HepG2 (cell line): ENCODE results near the gene ECD. TPM values are rescaled to one million over a fixed set of nuclear protein-coding genes. Genes with fewer than 3 reads are reported as not detected.

ENCODE experiments used
- ATAC-seq: fragments of 200-7000 bp; cut with Tn5 transposase; 3 replicates; pipeline ENCODE4 v1.9.1; 2020; ENCODE audit warnings: mild to moderate bottlenecking, moderate library complexity
- BruUV-seq: library from RNA; stranded (reverse); fragments of 400-500 nt; replicated peaks from 2 replicates; lab custom pipeline; 2021; lab: Mats Ljungman, UMichigan
- CTCF ChIA-PET: fragments of 300-600 bp; formaldehyde crosslinking; extraction: SDS; loops from one replicate; lab custom pipeline; 2021; ENCODE audit warnings: low total read pairs, inconsistent platforms, low intra/inter-chr PET ratio; lab: Yijun Ruan, JAX
- POLR2A ChIA-PET: fragments of 350-600 bp; sonication (Branson Sonifier 250); formaldehyde crosslinking; loops from one replicate; lab custom pipeline; 2020; ENCODE audit warnings: antibody characterized with exemption, inconsistent platforms; lab: Yijun Ruan, JAX
- DNase-seq: peaks from one replicate; pipeline ENCODE4 v3.0.0-alpha.2; 2015; ENCODE audit warnings: low spot score
- FAIRE-seq: peaks from 3 replicates; lab custom pipeline; 2011; peaks lifted over from hg19 to GRCh38; lab: Jason Lieb, UNC
- H2AFZ ChIP-seq: one replicate; pipeline ENCODE4 v1.6.1; 2011; ENCODE audit warnings: low read length, inconsistent platforms
- H3K27ac ChIP-seq: fragments of 300-600 bp; 3 replicates; pipeline ENCODE4 v1.8.0; 2011; ENCODE audit warnings: mixed run types, mild to moderate bottlenecking, mixed read lengths, low read length, inconsistent platforms; ENCODE audit not compliant: insufficient read depth; ENCODE audit errors: extremely low read length
- H3K27me3 ChIP-seq, 2 experiments: fragments of 200-600 bp in 1 of 2; 2 replicates in 1 of 2; 3 replicates in 1 of 2; pipeline versions ENCODE4 v1.6.0 to v1.8.0; 2011; ENCODE audit warnings: low read length in 2 of 2, mild to moderate bottlenecking in 2 of 2, moderate library complexity in 2 of 2, inconsistent platforms in 1 of 2; ENCODE audit not compliant: insufficient read depth in 2 of 2, control insufficient read depth in 1 of 2
- H3K36me3 ChIP-seq, 2 experiments: fragments of 200-600 bp in 1 of 2; replicated peaks in 1 of 2; 2 replicates in 1 of 2; 3 replicates in 1 of 2; pipeline versions ENCODE4 v1.5.1 to v1.8.0; 2011; ENCODE audit warnings: low read length in 2 of 2, inconsistent platforms in 1 of 2; ENCODE audit not compliant: insufficient read depth in 2 of 2, control insufficient read depth in 1 of 2
- H3K4me1 ChIP-seq: 2 replicates; pipeline ENCODE4 v1.5.1; 2012; ENCODE audit warnings: low read length, inconsistent platforms; ENCODE audit not compliant: insufficient read depth
- H3K4me2 ChIP-seq: 2 replicates; pipeline ENCODE4 v1.6.0; 2011; ENCODE audit warnings: low read depth, low read length, inconsistent platforms
- H3K4me3 ChIP-seq, 3 experiments: fragments of 200-600 bp in 1 of 3; sonication (generic), shearing (Covaris generic) in 1 of 3; replicated peaks in 1 of 3; 2 replicates each; pipeline ENCODE4 v1.5.1; 2011 to 2016; ENCODE audit warnings: low read length in 3 of 3, inconsistent platforms in 2 of 3, low read depth in 2 of 3, mild to moderate bottlenecking in 2 of 3, control low read depth in 1 of 3, mixed read lengths in 1 of 3; ENCODE audit not compliant: insufficient read depth in 1 of 3
- H3K79me2 ChIP-seq: one replicate; pipeline ENCODE4 v1.6.1; 2011; ENCODE audit warnings: low read length, inconsistent platforms; ENCODE audit not compliant: insufficient read depth
- H3K9ac ChIP-seq: 2 replicates; pipeline ENCODE4 v1.6.0; 2011; ENCODE audit warnings: mild to moderate bottlenecking, low read depth, low read length, inconsistent platforms; ENCODE audit not compliant: insufficient read depth
- H3K9me3 ChIP-seq: 2 replicates; pipeline ENCODE4 v1.5.1; 2012; ENCODE audit warnings: mild to moderate bottlenecking, low read length
- H4K20me1 ChIP-seq: 2 replicates; pipeline ENCODE4 v1.6.0; 2011; ENCODE audit warnings: inconsistent platforms, mild to moderate bottlenecking, low read length, moderate library complexity; ENCODE audit not compliant: insufficient read depth
- CREB3 ChIP-seq: sonication (generic); formaldehyde crosslinking; IDR thresholded peaks from 2 replicates; pipeline ENCODE4 v1.5.0; 2020; ENCODE audit warnings: missing genetic modification reagents
- FOXA3 ChIP-seq: IDR thresholded peaks from 2 replicates; pipeline ENCODE4 v1.6.1; 2016; ENCODE audit warnings: missing genetic modification reagents, missing compliant biosample characterization
- KDM2A ChIP-seq: sonication (generic); formaldehyde crosslinking; IDR thresholded peaks from 2 replicates; pipeline ENCODE4 v1.4.0; 2020; ENCODE audit warnings: low read depth, missing genetic modification reagents, borderline replicate concordance
- KLF12 ChIP-seq: sonication (generic); formaldehyde crosslinking; IDR thresholded peaks from 2 replicates; pipeline ENCODE4 v1.4.0; 2020; ENCODE audit warnings: missing genetic modification reagents, borderline replicate concordance
- KLF15 ChIP-seq: sonication (generic); formaldehyde crosslinking; IDR thresholded peaks from 2 replicates; pipeline ENCODE4 v1.8.1; 2023; ENCODE audit warnings: borderline replicate concordance, mild to moderate bottlenecking, inconsistent platforms, missing genetic modification reagents, mixed read lengths
- POLR2A ChIP-seq, 2 experiments: IDR thresholded peaks; 2 replicates each; pipeline ENCODE4 v1.6.1; 2011; ENCODE audit warnings: low read depth in 2 of 2, low read length in 2 of 2, mild to moderate bottlenecking in 1 of 2, moderate library complexity in 1 of 2; ENCODE audit not compliant: insufficient read depth in 1 of 2
- SATB2 ChIP-seq: sonication (generic); formaldehyde crosslinking; IDR thresholded peaks from 2 replicates; pipeline ENCODE4 v1.5.0; 2020; ENCODE audit warnings: missing genetic modification reagents
- SNRNP70 ChIP-seq: fragments of 200-400 bp; formaldehyde crosslinking; IDR thresholded peaks from 2 replicates; pipeline ENCODE4 v1.6.1; 2017; ENCODE audit warnings: mild to moderate bottlenecking, low read depth, low read length, moderate library complexity
- SOX6 ChIP-seq, 2 experiments: fragments of 450-650 bp in 1 of 2; sonication (generic) in 1 of 2; formaldehyde crosslinking in 1 of 2; IDR thresholded peaks; 2 replicates each; pipeline versions ENCODE4 v1.4.0 to v1.6.1; 2017 to 2020; ENCODE audit warnings: antibody characterized with exemption in 1 of 2, mild to moderate bottlenecking in 1 of 2, missing genetic modification reagents in 1 of 2
- TRAFD1 ChIP-seq: sonication (generic); formaldehyde crosslinking; IDR thresholded peaks from 2 replicates; pipeline ENCODE4 v1.5.1; 2020; ENCODE audit warnings: missing genetic modification reagents, mild to moderate bottlenecking, borderline replicate concordance
- ZBTB7B ChIP-seq: sonication (generic); formaldehyde crosslinking; IDR thresholded peaks from 2 replicates; pipeline ENCODE4 v1.4.0; 2020; ENCODE audit warnings: missing genetic modification reagents
- ZNF207 ChIP-seq: fragments of 450-650 bp; IDR thresholded peaks from 2 replicates; pipeline ENCODE4 v1.6.1; 2016; ENCODE audit warnings: antibody characterized with exemption, borderline replicate concordance
- ZNF234 ChIP-seq: sonication (generic); formaldehyde crosslinking; conservative IDR thresholded peaks from 2 replicates; pipeline ENCODE4 v1.5.1; 2020; ENCODE audit warnings: mild to moderate bottlenecking, missing genetic modification reagents
- ZNF263 ChIP-seq: sonication (generic); formaldehyde crosslinking; IDR thresholded peaks from 2 replicates; pipeline ENCODE4 v1.4.0; 2020; ENCODE audit warnings: missing genetic modification reagents
- ZNF264 ChIP-seq: sonication (generic); formaldehyde crosslinking; IDR thresholded peaks from 2 replicates; pipeline ENCODE4 v1.4.0; 2020; ENCODE audit warnings: missing genetic modification reagents
- ZNF317 ChIP-seq: sonication (generic); formaldehyde crosslinking; IDR thresholded peaks from 2 replicates; pipeline ENCODE4 v1.5.0; 2020; ENCODE audit warnings: mild to moderate bottlenecking, missing genetic modification reagents
- ZNF44 ChIP-seq: sonication (generic); formaldehyde crosslinking; IDR thresholded peaks from 2 replicates; pipeline ENCODE4 v1.5.1; 2020; ENCODE audit warnings: mild to moderate bottlenecking, missing genetic modification reagents
- ZNF547 ChIP-seq: sonication (generic); formaldehyde crosslinking; IDR thresholded peaks from 2 replicates; pipeline ENCODE4 v1.5.1; 2020; ENCODE audit warnings: mild to moderate bottlenecking, missing genetic modification reagents
- ZNF772 ChIP-seq: sonication (generic); formaldehyde crosslinking; IDR thresholded peaks from 2 replicates; pipeline ENCODE4 v1.5.0; 2020; ENCODE audit warnings: mild to moderate bottlenecking, missing genetic modification reagents
- WGBS: methylation state at CpG from one replicate; pipeline ENCODE4 v1.1.6; 2017; ENCODE audit warnings: low lambda C conversion rate; 5-methylcytosine and 5-hydroxymethylcytosine counted together
- in situ Hi-C: cut with HindIII; loops from 2 replicates; pipeline ENCODE4 v1.10.0; 2017; ENCODE audit warnings: low pct_unique_long_range_greater_than_20kb; ENCODE audit not compliant: extremely low pct_ligation_motif_present
- intact Hi-C: fragments of 100-400 bp; cut with micrococcal nuclease; formaldehyde crosslinking; loops from one replicate; pipeline ENCODE4 v1.10.0; 2022; ENCODE audit not compliant: unreplicated experiment
- polyA plus RNA-seq, 8 experiments: library from polyadenylated mRNA; depleted of rRNA in 3 of 8; stranded (reverse) in 7 of 8; unstranded in 1 of 8; fragments of >200 nt; fragmentation: Illumina TruSeq in 4 of 8; extraction: Trizol in 4 of 8; gene quantifications; 2 replicates each; pipeline versions ENCODE4 v1.2.1 to v1.2.3, GENCODE V29; 2011 to 2016; ENCODE audit warnings: low read depth in 4 of 8, missing spikeins in 1 of 8, mixed read lengths in 1 of 8; ENCODE audit not compliant: insufficient read depth in 1 of 8
- total RNA-seq, 5 experiments: library from RNA; depleted of rRNA; stranded (reverse); fragments of >200 nt; fragmentation: Illumina TruSeq; extraction: Trizol; gene quantifications; 2 replicates each; pipeline ENCODE4 v1.2.3, GENCODE V29; 2016; ENCODE audit warnings: low read depth in 1 of 5
- TF ChIP-seq, protein P1 (sequence below): IDR thresholded peaks from 2 replicates; pipeline ENCODE4 v1.6.1; 2016
- TF ChIP-seq, protein P2 (sequence below): sonication (generic); formaldehyde crosslinking; IDR thresholded peaks from 2 replicates; pipeline ENCODE4 v1.5.1; 2020; ENCODE audit warnings: missing genetic modification reagents, mild to moderate bottlenecking, borderline replicate concordance

The ECD gene
- total and polyA plus RNA-seq, 2 of the 13 experiments (the other 11 are each of a cell fraction or from before 2014, with no cell fraction given): 21.5 to 27.6 TPM

DNA sequence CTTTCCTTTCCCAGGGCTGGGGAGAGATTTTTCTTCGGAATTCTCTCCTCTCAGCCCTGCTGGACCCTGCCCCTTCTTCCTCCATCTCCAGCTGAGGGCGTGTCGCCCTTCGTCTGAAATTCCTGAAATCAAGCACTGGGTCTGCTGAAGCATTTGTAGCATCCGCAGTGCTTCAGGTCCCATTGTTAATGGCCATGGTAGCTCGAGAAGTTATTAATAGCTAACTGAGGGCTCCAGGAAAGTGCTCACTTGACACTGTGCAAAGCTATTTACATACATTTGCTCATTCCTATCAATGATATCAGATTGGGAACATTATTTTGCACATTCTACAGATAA lies 626 bp upstream of the ECD start:
- FAIRE-seq (peak; percentile 73), DNase-seq (peak; percentile 47), ATAC-seq (peak; percentile 74)
- Histone ChIP-seq H3K9me3 (no peaks in the 10 kb centered on the region), H2AFZ (peak overlapping the region; percentile 1), H3K9ac (peak overlapping the region; percentile 93), H3K4me1 (peaks cover 15% of the 10 kb centered on the region), H3K27ac (peak overlapping the region; percentile 89), H3K36me3 (0 out of 5 replicates have a peak, but pooled peaks cover 0 to 8% of the 10 kb centered on the region in 2 experiments), H4K20me1 (no peaks in the 10 kb centered on the region), H3K27me3 (no peaks in the 10 kb centered on the region; a peak in 1 of 5 replicates), H3K79me2 (peaks cover 34% of the 10 kb centered on the region), H3K4me3 (peak overlapping the region; percentile 80 to 89 (median 84)), H3K4me2 (peak overlapping the region; percentile 85)
- CTCF ChIA-PET: interaction anchor here (1.8 kb wide), 1 partner anchor 51 kb away, joined by 4 read pairs; no protein-coding TSS in a partner anchor
- WGBS: 2% methylated on average over 6 of the region's 6 CpGs
- POLR2A ChIA-PET: interaction anchor here (0.8 to 3.2 kb wide), 12 partner anchors 11 to 334 kb away, joined by 3 to 20 read pairs (median 4); partner anchors contain the start of genes DNAJC9, NUDT13 and P4HA1
- TSS peak; percentile 87 for BruUV-seq
- in situ Hi-C loops (no loop called here), intact Hi-C loops (loop anchor here (2.0 kb wide), 3 partner anchors 50 to 78 kb away; partner anchors contain the start of genes DNAJC9 and P4HA1)
- TF ChIP-seq ZNF547 (CRISPR knock-in tag): no peak
- TF ChIP-seq FOXA3 (CRISPR knock-in tag): no peak
- no peak for TF ChIP-seq ZNF207
- TF ChIP-seq POLR2A (IDR thresholded peaks at IDR 0.05; ENCODE audit: insufficient read depth in 1 of 2, low read depth in 2 of 2, low read length in 2 of 2): 0 out of 4 replicates have a peak, but pooled peaks of 1 of the 2 experiments have one; percentile 1
- no peak for TF ChIP-seq KLF15 (CRISPR knock-in tag)
- TF ChIP-seq, protein P1, sequence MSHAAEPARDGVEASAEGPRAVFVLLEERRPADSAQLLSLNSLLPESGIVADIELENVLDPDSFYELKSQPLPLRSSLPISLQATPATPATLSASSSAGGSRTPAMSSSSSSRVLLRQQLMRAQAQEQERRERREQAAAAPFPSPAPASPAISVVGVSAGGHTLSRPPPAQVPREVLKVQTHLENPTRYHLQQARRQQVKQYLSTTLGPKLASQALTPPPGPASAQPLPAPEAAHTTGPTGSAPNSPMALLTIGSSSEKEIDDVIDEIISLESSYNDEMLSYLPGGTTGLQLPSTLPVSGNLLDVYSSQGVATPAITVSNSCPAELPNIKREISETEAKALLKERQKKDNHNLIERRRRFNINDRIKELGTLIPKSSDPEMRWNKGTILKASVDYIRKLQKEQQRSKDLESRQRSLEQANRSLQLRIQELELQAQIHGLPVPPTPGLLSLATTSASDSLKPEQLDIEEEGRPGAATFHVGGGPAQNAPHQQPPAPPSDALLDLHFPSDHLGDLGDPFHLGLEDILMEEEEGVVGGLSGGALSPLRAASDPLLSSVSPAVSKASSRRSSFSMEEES: no peak
- TF ChIP-seq ZNF317 (CRISPR knock-in tag): 0 out of 2 replicates have a peak, but pooled peaks have one; percentile 3
- peak; percentile 29; the same call in 1 of the 2 replicates for TF ChIP-seq CREB3 (CRISPR knock-in tag)
- TF ChIP-seq ZNF772 (CRISPR knock-in tag): 0 out of 2 replicates have a peak, but pooled peaks have one; percentile 35
- TF ChIP-seq KLF12 (CRISPR knock-in tag): peak; percentile 3; the same call in 1 of the 2 replicates
- no peak for TF ChIP-seq TRAFD1 (CRISPR knock-in tag)
- TF ChIP-seq, protein P2, sequence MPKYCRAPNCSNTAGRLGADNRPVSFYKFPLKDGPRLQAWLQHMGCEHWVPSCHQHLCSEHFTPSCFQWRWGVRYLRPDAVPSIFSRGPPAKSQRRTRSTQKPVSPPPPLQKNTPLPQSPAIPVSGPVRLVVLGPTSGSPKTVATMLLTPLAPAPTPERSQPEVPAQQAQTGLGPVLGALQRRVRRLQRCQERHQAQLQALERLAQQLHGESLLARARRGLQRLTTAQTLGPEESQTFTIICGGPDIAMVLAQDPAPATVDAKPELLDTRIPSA (CRISPR knock-in tag): 0 out of 2 replicates have a peak, but pooled peaks have one; percentile 20
- 0 out of 2 replicates have a peak, but pooled peaks have one; percentile 1 for TF ChIP-seq ZNF264 (CRISPR knock-in tag)
- TF ChIP-seq ZNF234 (CRISPR knock-in tag): peak; percentile 80; the same call in 1 of the 2 replicates
- TF ChIP-seq SATB2: no peak
- no peak for TF ChIP-seq ZNF44 (CRISPR knock-in tag)
- TF ChIP-seq KDM2A (CRISPR knock-in tag): no peak
- TF ChIP-seq ZNF263: 0 out of 2 replicates have a peak, but pooled peaks have one; percentile 11
- 0 out of 2 replicates have a peak, but pooled peaks have one; percentile 18 for TF ChIP-seq ZBTB7B (CRISPR knock-in tag)
- no peak for TF ChIP-seq SNRNP70
- TF ChIP-seq SOX6 (IDR thresholded peaks at IDR 0.05): no peak
- 0 out of 2 replicates have a peak, but pooled peaks have one; percentile 5 for TF ChIP-seq SOX6 (CRISPR knock-in tag; IDR thresholded peaks at IDR 0.05)
